Measurements from ENCODE around the gene PPP2R3A.
A peak's percentile ranks its signal among the peaks of the same experiment; 100 is the strongest.

Gene PPP2R3A

DNA sequence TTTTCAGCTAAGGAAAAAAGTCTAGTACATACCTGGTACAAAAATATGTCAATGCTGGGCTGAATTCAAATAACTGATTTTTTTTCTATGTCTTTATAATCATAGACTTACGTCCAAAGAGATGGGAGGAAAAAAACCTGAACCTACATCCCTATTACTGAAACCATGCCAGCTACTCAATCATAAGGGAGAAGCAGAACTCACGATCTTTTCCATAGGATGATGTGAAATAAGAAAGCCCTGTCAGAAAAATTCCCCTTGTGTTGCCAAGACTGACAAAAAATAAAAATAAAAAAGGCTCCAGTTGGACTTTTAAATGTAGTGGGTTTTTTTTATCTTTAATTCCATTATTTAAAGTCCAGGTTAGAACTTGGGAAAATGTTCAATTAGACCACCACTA lies 227.3 kb downstream of the PPP2R3A start:
- H3K27me3 ChIP-seq (ENCODE audit: insufficient read depth, poor library complexity, severe bottlenecking): no peaks in the 10 kb centered on the region
- peak overlapping the region; percentile 95 for H3K27ac ChIP-seq (ENCODE audit: poor library complexity, severe bottlenecking)
- H3K36me3 ChIP-seq (ENCODE audit: low read depth): peaks cover 5% of the 10 kb centered on the region; the same call in 1 of the 2 replicates
- TF ChIP-seq, protein P1, sequence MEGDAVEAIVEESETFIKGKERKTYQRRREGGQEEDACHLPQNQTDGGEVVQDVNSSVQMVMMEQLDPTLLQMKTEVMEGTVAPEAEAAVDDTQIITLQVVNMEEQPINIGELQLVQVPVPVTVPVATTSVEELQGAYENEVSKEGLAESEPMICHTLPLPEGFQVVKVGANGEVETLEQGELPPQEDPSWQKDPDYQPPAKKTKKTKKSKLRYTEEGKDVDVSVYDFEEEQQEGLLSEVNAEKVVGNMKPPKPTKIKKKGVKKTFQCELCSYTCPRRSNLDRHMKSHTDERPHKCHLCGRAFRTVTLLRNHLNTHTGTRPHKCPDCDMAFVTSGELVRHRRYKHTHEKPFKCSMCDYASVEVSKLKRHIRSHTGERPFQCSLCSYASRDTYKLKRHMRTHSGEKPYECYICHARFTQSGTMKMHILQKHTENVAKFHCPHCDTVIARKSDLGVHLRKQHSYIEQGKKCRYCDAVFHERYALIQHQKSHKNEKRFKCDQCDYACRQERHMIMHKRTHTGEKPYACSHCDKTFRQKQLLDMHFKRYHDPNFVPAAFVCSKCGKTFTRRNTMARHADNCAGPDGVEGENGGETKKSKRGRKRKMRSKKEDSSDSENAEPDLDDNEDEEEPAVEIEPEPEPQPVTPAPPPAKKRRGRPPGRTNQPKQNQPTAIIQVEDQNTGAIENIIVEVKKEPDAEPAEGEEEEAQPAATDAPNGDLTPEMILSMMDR (IDR thresholded peaks at IDR 0.05; ENCODE audit: poor library complexity, severe bottlenecking): no peak
- no peak for DNase-seq (ENCODE audit: low spot score)
- H3K4me1 ChIP-seq (ENCODE audit: insufficient read depth, poor library complexity, severe bottlenecking): peaks cover 16% of the 10 kb centered on the region
- ATAC-seq (ENCODE audit: low read depth): no peak
- no peaks in the 10 kb centered on the region for H3K9me3 ChIP-seq (ENCODE audit: severe bottlenecking)
- H3K4me3 ChIP-seq (ENCODE audit: severe bottlenecking): peak overlapping the region; percentile 89

DNA sequence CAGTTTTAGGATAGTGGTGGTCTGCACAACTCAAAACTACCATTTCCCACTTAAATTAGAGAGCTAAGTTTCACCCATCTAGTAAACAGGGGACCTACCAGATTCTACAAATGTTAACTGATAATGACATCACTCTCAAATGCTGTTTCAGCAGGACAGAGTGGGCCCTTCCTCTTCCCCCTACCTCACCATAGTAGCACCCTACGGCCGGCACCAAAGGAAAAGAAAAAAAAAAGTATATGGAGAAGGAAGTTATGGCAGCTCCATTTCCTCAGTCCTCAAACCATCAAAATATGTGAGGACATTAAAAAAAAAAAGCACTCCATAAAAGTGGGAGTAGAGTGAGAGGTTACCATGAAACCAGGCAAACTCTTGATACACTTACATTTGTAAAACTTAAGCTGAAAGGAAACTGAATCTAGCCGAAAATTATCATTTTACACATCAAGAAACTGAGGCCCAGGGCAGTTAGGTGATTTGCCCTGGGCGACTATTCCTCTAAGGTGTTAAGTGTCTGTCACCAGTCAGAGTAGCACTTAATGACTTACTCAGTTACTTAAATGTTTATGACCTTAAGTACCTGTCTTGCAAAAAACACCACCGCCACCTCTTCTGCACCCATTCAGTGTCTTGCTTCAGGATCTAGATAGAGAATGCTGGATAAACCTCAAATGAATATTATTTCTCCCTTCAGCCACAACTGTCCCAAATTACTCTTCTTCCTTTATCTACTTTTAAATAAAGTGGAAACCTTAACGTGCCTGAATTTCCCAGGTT lies 227.9 kb downstream of the PPP2R3A start:
- DNase-seq (ENCODE audit: low spot score) (no peak), ATAC-seq (ENCODE audit: low read depth) (no peak)
- TF ChIP-seq, protein P1 (IDR thresholded peaks at IDR 0.05; ENCODE audit: poor library complexity, severe bottlenecking): no peak
- peaks cover 5% of the 10 kb centered on the region; the same call in 1 of the 2 replicates for H3K36me3 ChIP-seq (ENCODE audit: low read depth)
- H3K9me3 ChIP-seq (ENCODE audit: severe bottlenecking): no peaks in the 10 kb centered on the region
- H3K4me3 ChIP-seq (ENCODE audit: severe bottlenecking): peak overlapping the region; percentile 89
- H3K4me1 ChIP-seq (ENCODE audit: insufficient read depth, poor library complexity, severe bottlenecking): peaks cover 17% of the 10 kb centered on the region
- H3K27ac ChIP-seq (ENCODE audit: poor library complexity, severe bottlenecking): peak overlapping the region; percentile 95
- H3K27me3 ChIP-seq (ENCODE audit: insufficient read depth, poor library complexity, severe bottlenecking): no peaks in the 10 kb centered on the region

DNA sequence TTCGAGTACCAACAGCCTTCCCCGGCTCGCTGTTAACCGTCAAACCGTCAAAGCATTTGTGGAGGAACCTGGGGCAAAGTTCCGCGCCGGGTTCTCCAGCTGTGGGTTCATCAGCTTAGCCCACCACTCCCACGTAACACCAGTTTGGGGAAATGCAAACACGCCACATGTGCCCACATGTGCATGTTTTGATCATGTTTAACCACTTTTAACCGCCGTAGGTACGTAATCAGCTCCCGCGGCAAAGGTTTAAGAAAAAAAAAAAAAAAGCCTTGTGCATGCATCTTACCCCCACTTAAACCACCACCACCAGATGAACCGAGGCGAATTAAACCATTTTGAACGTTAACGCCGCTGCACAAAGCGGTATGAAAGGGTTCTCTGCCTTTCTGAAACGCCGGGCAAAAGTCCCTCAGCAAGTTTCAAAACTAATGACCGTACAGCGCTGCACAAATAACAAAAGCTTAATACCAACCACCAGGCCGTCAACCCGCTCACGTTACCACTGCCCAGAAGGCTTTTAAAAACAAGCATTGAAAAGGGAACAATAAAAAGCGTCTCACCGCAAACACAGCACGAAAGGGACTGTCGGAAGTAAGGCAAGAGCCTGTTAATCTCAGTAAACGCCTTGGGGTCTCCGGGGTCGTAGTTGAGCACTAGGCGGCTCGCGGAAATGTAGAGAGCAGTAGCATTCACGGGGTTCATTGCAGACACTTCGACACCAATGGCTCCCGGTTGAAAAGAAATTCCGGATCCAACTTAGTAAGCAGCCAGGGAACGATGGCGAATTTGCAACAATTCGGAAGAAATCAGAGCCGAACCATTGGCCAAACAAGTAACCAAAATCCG lies 229.1 kb downstream of the PPP2R3A start:
- Histone ChIP-seq H3K27ac (ENCODE audit: poor library complexity, severe bottlenecking) (peak overlapping the region; percentile 95), H3K4me3 (ENCODE audit: severe bottlenecking) (peak overlapping the region; percentile 89), H3K27me3 (ENCODE audit: insufficient read depth, poor library complexity, severe bottlenecking) (no peaks in the 10 kb centered on the region), H3K36me3 (ENCODE audit: low read depth) (peaks cover 5% of the 10 kb centered on the region; the same call in 1 of the 2 replicates), H3K9me3 (ENCODE audit: severe bottlenecking) (peaks cover 2% of the 10 kb centered on the region), H3K4me1 (ENCODE audit: insufficient read depth, poor library complexity, severe bottlenecking) (peaks cover 17% of the 10 kb centered on the region)
- DNase-seq (ENCODE audit: low spot score) (no peak), ATAC-seq (ENCODE audit: low read depth) (no peak)
- TF ChIP-seq, protein P1 (IDR thresholded peaks at IDR 0.05; ENCODE audit: poor library complexity, severe bottlenecking): no peak

DNA sequence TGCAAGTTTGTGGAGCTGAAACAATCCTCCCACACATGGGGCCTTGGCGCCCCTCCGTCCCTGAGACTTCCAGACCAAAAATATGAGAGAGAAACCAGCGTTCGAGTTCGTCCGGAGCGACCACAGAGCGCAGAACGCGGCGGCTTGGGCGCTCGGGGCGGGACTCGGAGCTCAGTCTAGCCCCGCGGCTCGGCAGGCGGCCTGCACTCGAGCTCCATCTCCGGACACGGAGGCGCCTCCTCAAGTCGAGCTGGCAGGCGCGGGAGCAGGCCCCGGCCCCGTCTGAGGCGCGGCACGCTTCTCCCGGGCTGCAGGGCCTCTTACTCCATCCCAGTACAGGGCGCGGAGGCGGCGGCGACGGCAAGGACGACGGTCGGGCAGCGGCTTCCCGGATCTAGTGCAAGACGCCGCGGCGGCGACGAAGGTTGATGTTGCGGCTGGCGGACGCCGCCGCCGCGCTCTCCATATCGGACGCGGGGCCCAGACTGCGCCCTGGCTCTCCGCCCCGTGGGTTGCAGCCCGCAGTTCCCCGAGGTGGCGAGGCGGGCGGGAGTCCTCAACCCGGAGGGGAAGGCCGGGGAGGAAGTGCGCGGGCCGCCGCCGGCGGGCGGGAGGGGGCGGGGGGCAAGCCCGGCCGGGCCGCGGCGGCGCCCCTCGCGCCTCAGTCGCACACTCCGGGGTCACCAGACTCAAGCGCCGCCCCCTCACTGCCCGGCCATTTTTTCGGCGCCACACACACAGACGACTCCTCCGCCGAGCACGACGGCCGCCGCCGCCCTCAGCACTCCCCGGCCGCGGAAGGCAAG lies 229.9 kb downstream of the PPP2R3A start:
- DNase-seq (ENCODE audit: low spot score): peak; percentile 82

More for the DNA sequence above, 229.9 kb downstream of the PPP2R3A start:
- peaks cover 17% of the 10 kb centered on the region for H3K4me1 ChIP-seq (ENCODE audit: insufficient read depth, poor library complexity, severe bottlenecking)
- H3K9me3 ChIP-seq (ENCODE audit: severe bottlenecking): peaks cover 2% of the 10 kb centered on the region
- ATAC-seq (ENCODE audit: low read depth): peak; percentile 40
- no peaks in the 10 kb centered on the region for H3K27me3 ChIP-seq (ENCODE audit: insufficient read depth, poor library complexity, severe bottlenecking)
- TF ChIP-seq, protein P1 (IDR thresholded peaks at IDR 0.05; ENCODE audit: poor library complexity, severe bottlenecking): no peak
- H3K27ac ChIP-seq (ENCODE audit: poor library complexity, severe bottlenecking): peak overlapping the region; percentile 95
- H3K36me3 ChIP-seq (ENCODE audit: low read depth): peaks cover 5% of the 10 kb centered on the region; the same call in 1 of the 2 replicates
- peak overlapping the region; percentile 89 for H3K4me3 ChIP-seq (ENCODE audit: severe bottlenecking)
